LNCAP (cell line): ENCODE data around the gene IL3.

Source experiments
- CTCF ChIP-seq: fragments of 450-650 bp; IDR thresholded peaks from 2 replicates; pipeline ENCODE4 v1.5.1; 2017; ENCODE audit warnings: mild to moderate bottlenecking

Gene IL3

GRCh38 chr5:132060501-132061161 is at the start of gene IL3:
TSS of gene IL3 (plus strand) at chr5:132060655. CDS start at chr5:132060707, 52 bp downstream.
- TF ChIP-seq CTCF: no peak

DNA sequence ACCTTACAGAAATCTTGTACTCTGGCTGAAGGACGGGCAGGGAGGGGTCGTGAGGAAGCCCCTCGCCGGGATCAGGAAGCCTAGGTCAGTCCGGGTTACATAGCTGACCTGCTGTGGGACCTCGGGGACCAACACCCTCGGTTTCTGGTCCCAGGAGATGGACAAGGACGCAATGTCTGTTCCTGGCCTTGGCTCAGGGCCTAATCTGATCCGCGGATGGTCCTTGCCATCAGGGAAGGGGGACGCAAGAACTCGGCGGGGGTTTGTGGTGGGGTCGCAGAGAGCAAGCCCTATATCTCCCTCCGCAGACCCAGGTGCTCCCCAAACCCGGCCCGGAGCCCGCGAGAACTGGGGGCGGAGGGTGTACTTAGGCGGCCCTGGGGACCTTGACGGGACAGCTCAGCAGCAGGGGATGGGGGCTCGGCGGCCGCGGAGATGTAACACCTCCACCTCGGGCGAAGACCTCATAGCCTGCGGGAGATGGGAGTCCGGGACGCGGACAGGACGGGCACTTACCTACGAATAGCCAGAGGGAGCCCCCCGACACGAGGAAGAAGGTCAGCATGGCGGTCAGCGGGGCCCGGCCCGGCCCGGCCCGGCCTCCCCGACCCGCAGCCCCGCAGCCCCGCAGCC is 49.4 kb upstream of the IL3 start:
- TF ChIP-seq CTCF: no peak

- TF ChIP-seq CTCF: no peak
Observed at GRCh38 chr5:132011622-132012343, 48.7 kb upstream of the IL3 start, which contains the start of gene ACSL6. TSS of gene ACSL6 (minus strand) at chr5:132011658. CDS start at chr5:132011553, 105 bp downstream.

GRCh38 chr5:132012371-132013005 is 48.0 kb upstream of the IL3 start:
- no peak for TF ChIP-seq CTCF

DNA sequence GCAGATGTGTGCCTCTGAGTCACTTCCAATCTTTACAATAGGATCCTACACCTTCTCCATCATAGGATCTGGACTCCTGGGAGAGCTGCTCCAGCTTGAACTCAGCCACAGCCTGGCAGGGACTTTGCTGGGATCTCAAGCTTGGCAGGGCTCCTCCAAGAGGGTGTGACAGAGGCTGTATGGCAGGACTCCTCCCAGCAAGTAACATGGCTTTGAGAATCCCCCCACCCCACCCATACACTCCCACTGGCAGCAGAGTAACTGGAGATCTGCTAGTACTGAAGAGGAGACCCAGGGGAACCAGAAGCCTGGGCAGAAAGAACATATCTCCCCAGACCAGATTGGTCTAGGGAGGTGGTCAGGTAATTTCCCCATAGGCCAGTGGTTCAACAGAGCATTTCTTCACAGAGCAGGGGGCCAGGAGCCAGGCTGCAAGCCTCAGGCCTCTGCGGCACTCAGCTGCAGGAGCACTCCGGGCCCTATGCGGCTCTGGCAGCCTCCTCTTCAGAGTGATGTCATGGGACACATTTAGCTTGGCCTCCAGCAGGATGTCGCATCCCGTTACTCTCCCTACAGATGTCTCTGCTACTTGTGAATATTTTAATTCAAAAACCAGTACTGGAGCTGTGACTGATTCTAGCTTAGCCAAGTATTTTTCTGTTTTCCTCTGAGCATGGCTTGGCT is 47.3 kb upstream of the IL3 start:
- TF ChIP-seq CTCF: no peak

DNA sequence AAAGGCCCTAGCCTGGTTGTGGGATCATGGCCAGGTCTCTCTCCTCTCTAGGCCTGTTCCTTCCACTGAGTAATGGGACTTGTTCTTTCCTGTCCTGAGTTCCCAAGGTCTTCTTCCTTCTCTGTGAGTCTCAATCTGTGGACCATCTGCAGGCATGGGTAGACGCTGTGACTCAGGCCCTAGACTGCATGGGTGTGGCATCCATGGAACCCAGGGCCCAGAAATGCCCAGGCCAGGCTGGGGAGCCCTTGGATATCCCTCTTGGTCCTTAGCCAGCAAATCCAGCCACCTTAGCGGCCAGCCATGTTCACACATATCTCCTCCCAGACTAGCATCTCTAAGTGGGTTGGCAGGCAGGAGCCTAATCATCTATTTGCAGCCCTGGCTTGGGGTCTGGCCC is 46.7 kb upstream of the IL3 start:
- TF ChIP-seq CTCF: no peak

DNA sequence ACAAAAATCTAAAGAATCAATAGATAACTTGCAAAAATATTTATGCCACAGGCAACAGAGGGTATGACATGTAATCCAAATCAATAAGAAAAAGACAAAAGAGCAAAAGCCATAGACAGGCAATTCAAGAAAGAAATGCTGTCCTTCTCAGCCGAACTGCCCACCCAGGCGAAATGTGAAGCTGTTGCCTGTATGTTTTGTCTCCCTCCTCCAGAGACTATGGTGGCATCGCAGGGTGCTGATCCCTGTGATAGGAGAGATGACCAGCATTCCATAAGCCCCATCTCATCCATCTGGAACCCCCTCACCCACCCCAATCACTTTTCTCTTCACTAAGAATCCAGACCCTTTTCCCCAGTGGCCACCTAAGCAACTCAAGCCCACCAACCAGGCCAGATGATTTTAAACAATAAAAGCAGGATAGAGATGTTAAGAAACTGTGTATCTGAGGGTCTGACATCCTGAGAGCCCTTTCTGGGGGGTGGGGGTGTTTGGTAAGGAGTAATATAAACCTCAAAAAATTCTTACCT is 43.7 kb upstream of the IL3 start:
- no peak for TF ChIP-seq CTCF
